CD4-positive, alpha-beta T cell treated with Interleukin-4 for 1 hour (primary cell): ENCODE measurements around the gene ANTXR1.

Experiments
- DNase-seq, 2 donors: peaks; one replicate each; pipeline ENCODE4 v3.0.0-alpha.2; 2020 to 2022

The ANTXR1 gene

DNA sequence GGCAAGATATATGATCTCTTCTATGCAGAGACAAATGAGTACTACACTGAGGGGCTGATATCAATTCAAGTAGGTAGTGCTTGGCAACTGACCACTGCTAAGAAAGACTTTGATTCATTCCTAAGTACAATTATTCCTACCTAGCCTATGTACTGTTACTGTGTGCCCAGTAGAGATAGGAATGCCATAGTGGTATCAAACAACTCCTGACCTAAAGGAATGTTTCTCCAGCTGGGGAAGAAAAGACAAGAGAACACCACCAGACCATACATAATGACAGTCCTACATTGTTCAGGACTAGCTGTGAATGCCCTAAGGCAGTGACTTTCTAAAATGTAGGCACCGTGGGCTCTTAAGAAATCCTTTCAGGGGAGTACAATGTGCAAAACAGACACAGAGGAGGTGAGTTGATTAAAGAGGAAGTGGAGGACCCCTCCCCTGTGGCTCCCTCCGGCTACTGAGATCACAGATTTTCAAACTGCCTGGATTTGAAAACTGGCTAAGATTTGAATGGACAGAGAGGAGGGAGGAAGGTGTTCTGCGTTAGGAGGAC is 89.1 kb downstream of the ANTXR1 start:
- no peak for DNase-seq

DNA sequence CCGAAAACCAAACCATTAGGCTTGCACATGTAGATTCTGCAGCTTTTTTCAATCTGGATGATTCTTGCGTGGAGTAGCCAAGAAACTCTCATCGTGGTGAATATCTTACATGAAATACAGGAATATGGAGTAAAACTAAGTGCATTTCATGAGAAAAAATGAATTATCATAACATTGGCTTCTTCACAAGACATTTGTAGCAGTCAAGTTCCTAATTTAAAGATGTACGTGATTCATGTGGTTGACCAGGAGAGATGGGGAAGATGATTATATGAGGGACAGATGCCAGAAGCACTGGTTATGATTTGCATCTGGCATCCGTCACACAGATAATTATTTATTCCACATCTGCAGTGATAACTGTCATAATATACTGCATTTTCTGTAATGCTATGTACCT is 90.4 kb downstream of the ANTXR1 start:
- DNase-seq, result no peak

DNA sequence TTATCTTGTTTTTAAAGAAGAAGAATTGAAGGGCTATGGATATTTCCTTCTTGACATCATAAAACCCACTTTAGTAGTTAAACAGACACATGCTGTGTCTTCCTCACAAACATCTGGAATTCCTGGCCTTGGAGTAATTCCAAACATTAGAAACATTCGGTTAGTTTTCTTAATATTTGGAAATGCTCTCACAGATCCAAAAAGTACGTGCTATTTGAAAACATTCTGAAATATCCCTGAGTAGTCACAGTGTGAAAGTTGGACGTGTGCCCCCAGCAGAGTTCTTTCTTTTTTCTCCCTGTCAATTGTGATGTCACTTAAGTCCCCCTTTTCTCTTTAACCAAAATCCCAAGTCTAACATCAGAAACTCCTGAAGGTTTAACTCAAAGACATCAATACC is 91.3 kb downstream of the ANTXR1 start:
- DNase-seq, result no peak

DNA sequence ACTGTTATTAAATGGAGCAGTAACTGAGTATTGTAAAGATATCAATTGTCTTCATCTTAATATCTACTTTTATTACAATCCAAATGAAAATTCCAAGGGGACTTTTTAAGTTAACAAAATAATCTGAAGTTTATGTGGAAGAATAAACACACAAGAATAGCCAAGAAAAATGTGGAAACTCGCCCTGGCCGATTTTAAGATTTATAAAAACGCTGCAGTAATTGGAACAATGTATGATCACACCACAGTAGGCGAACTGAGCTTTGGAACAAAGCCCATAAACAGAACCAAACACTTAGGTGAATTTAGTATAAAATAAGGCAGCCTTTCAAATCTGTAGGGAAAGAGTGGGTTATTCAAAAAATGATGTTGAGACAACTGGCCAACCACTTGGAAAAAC is 96.3 kb downstream of the ANTXR1 start:
- DNase-seq, result no peak

DNA sequence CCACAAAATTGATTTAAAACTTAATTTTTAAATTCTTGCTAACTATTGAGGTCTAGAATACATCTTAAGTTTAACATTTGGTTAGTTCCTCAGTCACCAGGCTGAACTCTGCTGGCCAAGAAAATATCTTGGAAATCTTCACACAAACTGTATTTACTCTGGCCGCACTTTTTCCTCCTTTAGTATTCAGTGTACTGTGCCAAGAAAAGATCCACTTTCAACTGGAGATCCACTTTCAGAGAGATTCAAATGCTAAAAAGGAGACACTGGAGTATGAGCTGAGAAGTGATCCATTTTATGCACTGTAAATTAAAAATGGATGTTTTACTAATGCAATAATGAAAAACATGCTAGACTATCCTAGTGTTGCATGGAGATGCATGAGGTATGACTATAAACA is 98.1 kb downstream of the ANTXR1 start:
- DNase-seq, result no peak

DNA sequence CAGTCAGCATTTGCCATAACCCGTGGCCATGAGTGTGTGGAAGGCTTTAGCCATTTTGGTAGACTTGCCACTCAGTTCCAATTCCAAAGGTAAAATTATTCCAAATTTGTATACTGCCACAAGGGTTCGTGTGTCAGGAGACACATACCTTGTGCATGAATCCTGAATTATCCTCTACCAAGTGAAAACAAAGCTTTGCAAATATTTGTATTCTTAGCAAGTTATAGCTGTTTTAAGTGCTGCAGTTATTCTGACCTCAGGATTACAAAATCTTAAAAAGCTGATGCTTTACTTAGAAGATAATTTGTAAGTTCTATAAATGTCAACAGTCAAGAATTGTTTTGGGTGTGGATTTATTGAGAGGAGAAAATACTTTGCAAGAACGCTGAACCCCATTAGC is 100.6 kb downstream of the ANTXR1 start:
- no peak for DNase-seq

DNA sequence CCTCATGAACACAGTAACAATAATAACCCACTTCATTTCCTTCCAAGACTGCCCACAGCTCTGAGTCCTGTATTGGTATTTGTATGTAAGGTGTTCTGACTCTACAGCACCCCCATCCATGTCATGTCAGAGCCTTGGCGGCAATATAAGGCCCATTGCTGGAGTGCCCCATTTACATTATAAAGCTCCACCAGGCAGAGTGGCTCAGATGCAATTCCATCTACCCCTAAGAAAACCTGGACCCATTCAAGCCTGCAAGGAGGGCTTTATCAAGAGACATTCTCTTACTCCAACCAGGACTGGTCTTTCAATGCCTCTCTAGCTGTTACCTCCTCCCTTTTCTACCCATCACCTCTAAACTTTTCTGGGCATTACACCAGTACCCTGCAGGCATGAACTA is 101.6 kb downstream of the ANTXR1 start:
- no peak for DNase-seq

DNA sequence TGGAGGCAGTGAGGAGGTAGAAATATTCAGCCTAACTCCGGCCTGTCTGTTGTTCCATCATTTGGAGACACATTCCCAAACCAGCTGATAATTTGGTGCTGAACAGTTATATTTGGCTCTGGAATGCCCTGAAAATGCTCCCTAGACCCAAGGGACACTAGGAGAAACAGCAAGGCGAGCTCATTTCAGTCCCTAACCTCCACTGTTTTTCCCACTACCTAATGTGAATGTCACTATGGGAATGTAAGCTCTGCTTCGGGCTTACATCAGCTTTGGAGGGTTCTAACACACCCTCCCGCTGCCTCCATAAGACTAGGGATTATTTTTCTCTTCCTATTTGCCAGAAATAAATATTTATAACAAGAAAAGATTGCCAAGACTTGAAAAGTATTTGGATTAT is 103.5 kb downstream of the ANTXR1 start:
- DNase-seq, result no peak

DNA sequence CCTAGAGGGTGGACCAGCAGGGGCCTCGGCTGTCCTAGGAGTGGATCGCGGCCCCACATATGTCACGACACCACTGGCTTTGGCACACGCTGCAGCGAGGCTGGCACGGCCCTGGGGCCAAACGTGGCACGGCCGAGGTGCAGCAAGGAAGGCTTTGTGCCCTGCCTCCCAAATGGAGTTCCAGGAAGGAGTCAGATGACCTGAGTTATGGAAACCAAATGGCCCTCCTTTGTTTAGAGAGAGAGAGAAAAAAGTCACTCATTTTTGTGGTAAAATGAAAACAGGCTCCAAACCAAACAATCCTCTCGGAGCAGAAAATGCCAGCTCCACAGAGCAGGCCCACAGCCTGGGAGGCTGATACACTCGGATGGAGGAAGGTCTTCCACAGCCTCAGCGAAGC is 105.6 kb downstream of the ANTXR1 start:
- DNase-seq, result no peak

DNA sequence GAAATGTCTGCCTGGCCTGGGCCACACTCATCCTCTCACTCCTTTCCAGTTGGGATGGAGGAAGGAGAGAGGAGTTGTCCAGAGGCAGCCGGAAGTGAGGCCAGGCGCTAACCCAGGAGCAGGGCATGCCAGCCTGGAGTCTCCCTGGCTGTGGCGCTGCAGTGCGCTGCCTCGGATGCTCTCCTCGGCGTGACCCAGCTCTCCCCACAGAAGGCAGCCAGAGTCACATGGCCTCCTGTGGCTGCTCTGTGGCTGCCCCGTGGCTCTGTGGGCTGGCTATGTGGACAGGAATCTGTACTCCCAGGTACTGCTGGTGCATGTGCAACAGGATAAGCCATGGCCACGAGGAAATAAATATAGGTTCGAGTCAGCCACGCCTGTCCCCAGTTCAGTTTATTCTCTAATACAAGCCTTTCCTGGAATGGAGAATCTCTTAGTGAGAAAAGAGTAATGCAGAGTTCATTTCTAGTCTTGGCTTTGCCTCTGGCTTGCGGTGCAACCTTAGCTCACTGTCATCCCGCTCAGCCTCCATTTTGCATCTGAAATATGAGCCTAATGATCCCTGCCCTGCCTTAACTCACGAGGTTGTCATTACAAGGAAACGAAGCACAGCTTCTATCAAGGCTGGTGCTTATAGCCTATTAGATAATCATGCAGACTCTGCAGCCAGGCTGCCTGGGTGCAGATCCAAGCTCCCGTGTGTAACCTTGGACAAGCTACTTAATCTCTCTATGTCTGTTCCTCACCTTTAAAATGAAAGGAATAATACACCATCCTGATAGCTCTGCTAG is 106.3 kb downstream of the ANTXR1 start:
- DNase-seq, result no peak

DNA sequence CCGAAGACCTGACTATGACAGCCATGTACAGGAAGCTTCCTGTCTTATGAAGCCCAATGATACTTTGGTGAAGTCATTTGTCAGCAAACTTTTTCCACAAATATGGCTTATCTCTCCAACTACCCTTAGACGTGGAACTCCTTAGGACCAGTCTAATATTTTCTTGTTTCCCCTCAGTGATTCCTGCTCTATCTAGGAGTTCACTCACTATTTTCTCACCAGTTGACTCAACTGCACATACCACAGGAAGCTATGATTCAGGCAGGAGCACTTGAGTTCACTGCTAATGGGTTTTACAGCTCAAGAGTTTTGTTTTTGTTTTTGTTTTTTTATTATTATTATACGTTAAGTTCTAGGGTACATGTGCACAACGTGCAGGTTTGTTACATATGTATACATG is 109.3 kb downstream of the ANTXR1 start:
- no peak for DNase-seq

DNA sequence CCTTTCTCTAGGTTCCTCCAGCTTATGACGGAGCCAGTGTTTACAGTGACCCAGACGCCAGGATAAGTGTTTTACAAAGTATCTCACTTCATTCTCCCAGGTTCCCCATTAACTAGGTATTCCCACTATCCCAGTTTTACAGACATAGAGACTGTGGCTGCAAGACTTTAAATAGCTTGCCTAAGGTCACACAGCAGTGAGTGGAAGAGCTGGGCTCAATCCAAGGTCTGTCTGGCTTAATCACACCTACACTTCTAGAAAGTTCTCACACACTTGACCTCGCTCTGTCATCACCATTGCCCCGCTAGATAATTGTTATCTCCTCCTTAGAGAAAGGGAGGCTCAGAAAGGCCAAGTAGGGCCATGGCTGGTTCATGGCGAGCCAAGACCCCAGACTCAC is 110.2 kb downstream of the ANTXR1 start:
- no peak for DNase-seq

DNA sequence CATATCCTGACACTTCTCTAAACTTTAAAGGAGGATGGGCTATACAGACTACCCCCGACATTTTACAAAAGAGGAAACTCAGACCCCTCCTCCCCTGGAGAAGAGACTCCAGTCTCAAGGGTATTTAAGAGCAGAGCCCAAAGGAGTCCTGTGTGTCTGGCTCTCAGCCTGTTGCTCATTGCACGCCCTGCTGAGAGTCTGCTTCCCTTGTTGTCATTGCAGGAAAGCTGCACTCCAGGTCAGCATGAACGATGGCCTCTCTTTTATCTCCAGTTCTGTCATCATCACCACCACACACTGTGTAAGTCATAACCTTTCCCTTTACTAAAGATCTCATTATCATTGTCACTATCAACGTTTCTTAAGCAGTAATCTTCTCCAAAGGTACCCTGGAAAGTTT is 111.4 kb downstream of the ANTXR1 start:
- no peak for DNase-seq

DNA sequence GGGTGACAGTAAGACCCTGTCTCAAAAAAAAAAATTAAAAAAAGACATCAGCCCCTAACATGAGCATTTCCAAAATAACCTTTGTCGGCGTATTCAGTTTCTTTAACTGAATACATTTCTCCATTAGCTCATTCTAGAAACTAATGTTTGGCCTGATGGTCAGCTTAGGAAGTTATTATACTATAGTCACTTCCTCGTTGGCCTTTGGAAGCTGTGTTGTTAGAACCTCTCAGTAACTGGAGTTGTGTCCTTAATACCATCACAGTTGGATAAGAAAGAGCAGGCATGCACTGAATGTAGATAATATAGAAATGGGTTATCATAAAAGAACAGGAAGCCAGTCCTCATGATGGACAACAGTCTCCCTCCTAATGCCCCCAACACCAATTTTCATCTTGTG is 112.8 kb downstream of the ANTXR1 start:
- no peak for DNase-seq

DNA sequence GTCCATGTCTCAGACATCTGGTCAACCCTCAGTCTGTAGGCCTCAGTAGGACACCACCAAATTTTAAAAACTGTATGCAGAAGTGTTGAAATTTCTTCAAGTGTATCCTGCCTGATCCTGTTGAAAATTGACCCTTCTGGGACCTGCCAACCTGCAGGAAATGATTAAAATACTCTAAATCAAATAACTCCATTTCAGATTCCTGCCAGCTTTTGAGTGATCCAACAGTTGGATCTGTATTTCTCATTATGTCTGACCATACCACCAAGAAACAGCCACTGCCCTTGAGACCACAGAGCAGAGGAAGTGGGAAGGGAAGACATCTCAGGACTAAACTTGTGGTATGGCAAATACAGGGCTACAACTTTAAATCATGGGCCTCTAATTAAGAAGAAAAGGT is 113.4 kb downstream of the ANTXR1 start:
- DNase-seq, result no peak

DNA sequence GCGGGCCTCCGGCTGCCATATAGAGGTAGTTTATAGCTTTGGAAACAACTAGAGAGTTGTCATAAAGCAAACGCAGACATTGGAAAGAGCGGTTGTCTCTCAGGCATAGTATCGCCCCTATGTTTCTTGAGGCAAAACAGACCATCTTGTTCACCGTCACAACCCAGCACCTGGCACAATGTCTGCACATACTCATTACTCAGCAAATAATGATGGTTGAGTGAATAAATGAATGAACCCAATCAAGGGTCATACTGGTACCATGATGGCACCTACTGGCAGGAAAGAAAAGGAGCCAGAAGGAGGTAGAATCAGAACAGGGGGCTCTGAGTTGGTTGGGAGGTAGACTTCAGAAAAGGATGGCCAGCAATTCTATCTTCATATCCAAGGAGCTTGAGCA is 118.5 kb downstream of the ANTXR1 start:
- DNase-seq, result no peak

DNA sequence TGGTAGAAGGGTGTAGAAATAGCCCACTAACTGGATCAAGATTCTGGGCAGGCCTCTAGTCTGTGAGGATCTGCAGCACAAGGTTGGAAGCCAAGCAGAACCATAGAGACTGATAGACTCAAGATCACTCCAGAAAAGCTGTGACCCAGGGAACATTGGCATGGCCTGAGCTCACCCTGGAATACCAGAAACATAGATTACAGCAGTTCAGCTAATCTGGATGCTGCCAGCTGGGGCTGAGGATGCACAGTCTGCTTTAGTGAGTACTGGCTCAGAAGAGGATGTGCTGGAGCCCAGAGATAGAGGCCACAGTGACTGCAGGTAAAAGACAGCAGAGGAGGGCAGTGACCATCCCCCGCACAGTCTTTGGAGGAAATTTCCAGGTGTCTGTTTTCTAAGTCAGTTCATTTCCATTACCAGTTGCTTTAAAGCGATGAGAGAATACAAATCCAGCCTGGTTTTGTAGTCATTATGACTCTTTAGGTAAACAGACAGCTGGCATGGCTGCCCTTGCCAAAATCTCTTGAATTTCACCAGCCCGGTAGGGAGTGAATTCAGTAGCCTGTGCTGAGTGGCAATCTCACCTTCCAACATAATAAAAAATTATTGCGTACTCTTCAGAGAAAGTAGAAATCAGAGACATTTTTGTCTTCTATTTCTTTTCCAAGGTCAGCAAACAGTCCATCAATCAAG is 119.2 kb downstream of the ANTXR1 start:
- DNase-seq, result no peak

DNA sequence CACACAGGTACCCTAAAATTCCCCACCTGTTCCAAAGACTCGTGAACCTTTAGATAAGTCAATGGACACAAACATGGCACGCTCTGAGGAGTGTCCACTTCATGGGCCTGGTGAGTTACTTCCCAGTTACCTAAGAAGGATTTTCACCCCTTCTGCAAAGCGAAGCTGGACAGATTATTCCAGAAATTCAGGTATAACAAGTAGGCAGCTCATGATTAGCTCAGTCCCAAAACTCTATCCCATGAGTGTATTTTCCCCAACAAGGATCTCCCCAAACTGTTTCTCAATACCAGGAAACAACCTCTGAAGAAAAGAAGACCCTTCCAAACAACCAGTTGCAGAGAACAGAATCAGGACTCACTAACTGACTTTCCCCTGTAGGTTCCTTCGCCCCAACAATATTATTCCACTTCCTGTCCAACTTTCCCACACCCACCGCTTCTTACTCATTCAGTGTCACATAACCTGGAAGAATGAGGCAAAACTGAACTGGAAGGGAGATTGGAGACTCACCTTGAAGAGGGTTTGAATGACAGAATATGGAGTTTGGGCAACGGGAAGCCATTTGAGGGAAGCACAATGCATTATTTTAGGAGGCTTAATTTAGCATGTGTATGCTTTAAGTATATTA is 120.1 kb downstream of the ANTXR1 start:
- DNase-seq, result no peak

DNA sequence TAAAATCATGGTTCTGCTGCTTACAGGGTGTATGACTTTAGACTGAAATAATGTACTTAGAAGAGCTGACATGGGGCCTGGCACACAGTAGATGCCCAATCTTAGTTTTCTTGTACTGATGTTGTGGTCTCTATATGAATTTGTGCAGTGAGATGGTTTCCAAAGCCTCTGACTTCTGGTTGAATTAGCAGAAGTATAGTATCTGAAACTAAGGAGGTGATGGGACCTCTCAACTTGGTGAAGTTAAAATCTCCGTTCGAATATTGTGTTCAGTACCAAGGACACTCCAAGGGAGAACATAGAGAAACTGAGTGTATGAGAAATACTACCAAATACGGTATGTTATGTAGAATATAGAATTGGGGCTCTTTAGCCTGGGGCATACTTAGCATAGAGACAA is 120.9 kb downstream of the ANTXR1 start:
- DNase-seq, result no peak

DNA sequence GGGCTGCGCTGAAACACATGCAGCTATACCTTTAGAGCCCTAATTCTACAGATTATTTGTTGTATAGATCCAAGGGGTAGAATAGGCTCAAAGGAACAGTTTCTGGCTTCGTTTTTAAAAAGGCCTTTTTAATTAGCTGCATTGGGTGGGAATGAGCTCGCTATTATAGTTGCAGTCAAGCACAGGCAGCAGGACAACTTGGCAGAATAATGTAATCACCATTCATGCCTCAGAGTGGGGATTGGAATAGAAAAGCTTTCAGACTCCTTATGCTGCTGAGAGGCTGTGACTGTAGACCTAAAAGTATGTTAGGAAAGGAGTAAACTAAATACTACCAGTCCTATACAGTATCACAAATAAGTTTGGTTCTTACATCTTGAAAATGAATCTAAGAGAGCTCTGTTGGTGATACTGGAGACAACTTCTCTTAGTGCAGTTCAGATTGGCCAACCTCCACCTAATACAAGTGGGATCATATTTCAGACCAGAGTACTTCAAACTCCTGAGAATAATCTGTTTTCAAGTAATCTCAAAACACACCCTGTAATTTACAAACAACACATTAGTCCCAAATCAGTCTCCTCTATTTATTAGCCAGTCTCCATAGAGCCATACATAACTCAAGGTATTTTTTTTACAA is 121.4 kb downstream of the ANTXR1 start:
- DNase-seq, result no peak

DNA sequence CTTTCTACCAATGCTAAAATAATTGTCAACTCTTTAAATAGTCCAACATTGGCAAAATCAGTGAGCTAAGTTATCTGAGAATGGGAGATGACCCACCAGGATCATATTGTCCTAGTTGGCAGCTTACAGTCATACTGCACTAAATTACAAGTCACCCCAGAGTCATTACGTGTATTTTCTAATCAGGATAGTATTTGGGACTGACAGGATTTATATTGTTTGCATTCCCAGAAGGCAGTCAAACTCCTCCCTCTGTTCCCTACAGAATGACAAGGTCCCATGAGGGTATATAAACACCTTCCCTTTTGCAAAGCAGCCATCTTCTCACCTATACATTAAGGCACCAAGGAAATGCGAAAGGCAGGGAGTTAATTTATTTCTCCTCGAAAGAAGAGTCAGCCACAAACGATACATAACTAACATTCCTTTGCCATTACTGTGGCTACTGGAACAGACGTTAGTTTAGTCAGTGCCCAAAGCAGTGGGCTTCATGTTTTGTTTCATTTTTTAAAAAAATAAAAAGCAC is 125.3 kb downstream of the ANTXR1 start:
- no peak for DNase-seq

DNA sequence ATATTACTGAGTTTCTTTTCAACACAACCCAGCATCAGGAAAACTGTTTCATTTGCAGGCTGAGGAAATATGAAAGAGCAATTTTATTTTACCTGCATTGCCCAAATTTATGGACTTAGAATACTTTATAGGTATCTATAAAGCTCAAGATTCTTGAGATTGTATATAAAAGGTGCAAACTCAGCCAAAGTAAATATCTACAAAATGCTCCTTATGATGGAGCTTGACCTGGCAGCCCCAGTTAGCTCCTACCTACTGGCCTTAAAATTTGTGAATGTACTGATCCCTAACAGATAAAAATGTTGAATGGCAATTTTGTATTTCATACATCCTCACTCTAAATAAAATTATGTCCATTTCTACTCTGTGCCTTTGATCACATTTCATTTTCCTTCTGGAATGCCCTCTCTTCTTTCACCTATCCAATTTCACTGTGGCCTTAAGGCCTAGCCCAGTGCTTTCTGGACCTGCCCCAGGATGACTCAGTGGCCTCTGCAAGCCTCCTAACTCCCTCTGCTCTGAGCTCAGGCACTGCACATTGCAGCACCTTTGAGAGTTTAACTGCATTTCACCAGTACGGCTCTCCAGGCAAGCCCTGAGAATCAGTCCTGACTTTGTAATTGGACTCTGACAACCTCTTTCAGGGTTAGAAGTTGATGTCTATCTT is 125.9 kb downstream of the ANTXR1 start:
- DNase-seq, result no peak
